ENCODE measurements around the gene SNAI3. TPM values are rescaled to one million over a fixed set of nuclear protein-coding genes. Genes with fewer than 3 reads are reported as not detected.
A peak's percentile ranks its signal among the peaks of the same experiment; 100 is the strongest.

SNAI3 gene
- total and polyA plus RNA-seq, 2 of the 8 experiments (the other 6 are each of a cell fraction or from before 2014, with no cell fraction given) = 8.5 to 13.3 TPM

GRCh38 chr16:88662222-88662842, 24.0 kb downstream of the SNAI3 start:
- POLR2A ChIA-PET (ENCODE audit: partially characterized antibody) = interaction anchor here (0.8 to 3.1 kb wide), 14 partner anchors 8 to 92 kb away, joined by 3 to 19 read pairs (median 5); partner anchors contain the start of genes CYBA, IL17C and ZC3H18
- DNase-seq (ENCODE audit: low read depth in 1 of 2, low spot score in 2 of 2) = no peak
- Histone ChIP-seq H3K23ac (ENCODE audit: insufficient read length) (no peak overlapping the region), H3K27me3 (replicated peaks in 1 of 4; ENCODE audit: control insufficient read depth in 3 of 4, extremely low read depth in 1 of 4, insufficient read depth in 3 of 4, low read length in 3 of 4) (no peaks in the 10 kb centered on the region), H2BK15ac (ENCODE audit: low read length) (no peak overlapping the region), H3K27ac (ENCODE audit: low read depth, low read length) (no peak overlapping the region), H3K9ac (replicated peaks in 1 of 4; ENCODE audit: extremely low read depth in 1 of 4, low read depth in 3 of 4, low read length in 3 of 4) (peak overlapping the region in 3 of 4 experiments; percentile 19 to 66 (median 61); a peak in 5 of 7 replicates), H2BK20ac (ENCODE audit: low read length) (no peak overlapping the region), H2BK5ac (ENCODE audit: low read depth, low read length) (peak overlapping the region; percentile 87), H4K20me1 (replicated peaks in 1 of 2; ENCODE audit: control insufficient read depth in 1 of 2, insufficient read depth in 2 of 2, low read length in 2 of 2) (peaks cover 2 to 9% of the 10 kb centered on the region in 2 experiments), H4K91ac (replicated peaks; ENCODE audit: insufficient read length, low read length) (peak overlapping the region; percentile 54), H3K9me3 (ENCODE audit: insufficient read depth in 2 of 2, low read depth in 1 of 2, low read length in 1 of 2) (no peaks in the 10 kb centered on the region), H3K4ac (replicated peaks; ENCODE audit: insufficient read length, low read depth, low read length) (peak overlapping the region; percentile 69), H4K8ac (ENCODE audit: extremely low read depth, insufficient read depth, low read length) (peak overlapping the region; percentile 94), H3K4me3 (ENCODE audit: extremely low read depth in 1 of 4, insufficient read depth in 2 of 4, low read depth in 3 of 4, low read length in 4 of 4) (peak overlapping the region; percentile 58 to 84 (median 79)), H3K23me2 (ENCODE audit: low read depth, low read length) (peaks cover 7% of the 10 kb centered on the region; the same call in 1 of the 2 replicates), H2BK120ac (replicated peaks; ENCODE audit: low read depth, low read length) (no peak overlapping the region), H3K18ac (ENCODE audit: extremely low read depth, low read length) (peak overlapping the region; percentile 48; the same call in 1 of the 2 replicates), H3K79me2 (ENCODE audit: control insufficient read depth in 1 of 2, insufficient read depth in 2 of 2, low read length in 2 of 2) (peaks cover 0 to 41% of the 10 kb centered on the region in 2 experiments; a peak in 3 of 4 replicates), H2AK5ac (ENCODE audit: low read depth, low read length) (no peak overlapping the region), H2AFZ (ENCODE audit: low read length) (no peak overlapping the region), H3K14ac (ENCODE audit: insufficient read length) (no peak overlapping the region), H2BK12ac (ENCODE audit: low read depth, low read length) (0 out of 2 replicates have a peak overlapping the region, but pooled peaks have one; percentile 50), H3K4me1 (replicated peaks in 1 of 4; ENCODE audit: control insufficient read depth in 3 of 4, insufficient read depth in 4 of 4, low read length in 3 of 4) (peaks cover 0 to 3% (median 0%) of the 10 kb centered on the region in 4 experiments; a peak in 2 of 7 replicates), H3K79me1 (ENCODE audit: low read depth, low read length) (peaks cover 2% of the 10 kb centered on the region), H3K56ac (replicated peaks; ENCODE audit: insufficient read length, low read depth, low read length) (peak overlapping the region; percentile 30), H3K4me2 (ENCODE audit: insufficient read depth in 1 of 2, low read depth in 2 of 2, low read length in 2 of 2) (peak overlapping the region; percentile 56 to 77), H3K36me3 (ENCODE audit: control insufficient read depth in 2 of 4, insufficient read depth in 4 of 4, low read length in 3 of 4) (peaks cover 0 to 4% (median 0%) of the 10 kb centered on the region in 4 experiments; a peak in 1 of 8 replicates), H4K5ac (ENCODE audit: insufficient read length, low read depth, low read length) (no peak overlapping the region)
- CTCF ChIA-PET (ENCODE audit: partially characterized antibody) = interaction anchor here (1.0 to 2.2 kb wide), 3 partner anchors 10 to 238 kb away, joined by 3 to 11 read pairs (median 3); no protein-coding TSS in a partner anchor
- no peak for FAIRE-seq
- WGBS, 2 experiments (ENCODE audit: extremely low coverage in 1 of 2, insufficient coverage in 1 of 2, insufficient read length in 1 of 2, insufficient replicate concordance in 2 of 2, low coverage in 1 of 2, low lambda C conversion rate in 2 of 2, missing lambda C conversion rate in 1 of 2) = 6% methylated on average over 40 of the region's 49 CpGs; no CpG with 5 or more reads in 1 of the 2 experiments
- TF ChIP-seq KDM4A (IDR thresholded peaks at IDR 0.05; ENCODE audit: low read depth, low read length, severe bottlenecking) (peak; percentile 53), FOSL1 (IDR thresholded peaks at IDR 0.05; ENCODE audit: insufficient read depth, low read depth, low read length) (no peak), HDAC2 (IDR thresholded peaks at IDR 0.05; ENCODE audit: borderline replicate concordance in 1 of 2, low read depth in 2 of 2, low read length in 2 of 2) (peak in 1 of 2 experiments; percentile 84; a peak in 2 of 4 replicates), EZH2 (IDR thresholded peaks at IDR 0.05; ENCODE audit: low read depth, low read length, severe bottlenecking) (no peak)

Measured in H1 (cell line).